Occipital lobe (tissue), 1 donor: ENCODE measurements around the gene TEN1. TPM values are rescaled to one million over a fixed set of nuclear protein-coding genes. Genes with fewer than 3 reads are reported as not detected.

Source experiments
- total RNA-seq: library from RNA; depleted of rRNA; stranded (reverse); fragments of >200 nt; gene quantifications from one replicate; pipeline ENCODE4 v1.2.3, GENCODE V29; 2014

Gene TEN1
- total RNA-seq, 1 donor from 2014 or later = 7.3 TPM

Other genes with a start within 250 kb of the TEN1 start
- 11.4 TPM for gene GALK1, start 214.0 kb upstream of the TEN1 start, total RNA-seq
- gene UNK, start 194.4 kb upstream of the TEN1 start, total RNA-seq = 29.2 TPM
- 1.1 TPM for gene UNC13D, start 134.8 kb upstream of the TEN1 start, total RNA-seq
- 25.9 TPM for gene WBP2, start 123.9 kb upstream of the TEN1 start, total RNA-seq
- 12.3 TPM for gene TRIM47, start 100.7 kb upstream of the TEN1 start, total RNA-seq
- gene TRIM65, start 82.3 kb upstream of the TEN1 start, total RNA-seq = 11.9 TPM
- 30.7 TPM for gene MRPL38, start 74.4 kb upstream of the TEN1 start, total RNA-seq
- gene FBF1, start 38.2 kb upstream of the TEN1 start, total RNA-seq = 10.1 TPM
- 94.1 TPM for gene ACOX1, start 74 bp upstream of the TEN1 start, total RNA-seq
- 0.78 TPM for gene CDK3, start 21.6 kb downstream of the TEN1 start, total RNA-seq
- not detected for gene EVPL, start 48.1 kb downstream of the TEN1 start, total RNA-seq
- 17.0 TPM for gene SRP68, start 93.3 kb downstream of the TEN1 start, total RNA-seq
- not detected for gene GALR2, start 95.5 kb downstream of the TEN1 start, total RNA-seq
- not detected for gene ZACN, start 99.9 kb downstream of the TEN1 start, total RNA-seq
- gene EXOC7, start 124.5 kb downstream of the TEN1 start, total RNA-seq = 93.3 TPM
- gene FOXJ1, start 162.0 kb downstream of the TEN1 start, total RNA-seq = 4.5 TPM